Subcutaneous abdominal adipose tissue (tissue), 5 donors: Measurements from ENCODE around the gene PLEKHH2.
"Not testable (repeated sequence)": the region's sequence is repeated elsewhere in the genome, so short reads cannot be mapped to it uniquely, and the experiment has no call there.

Experiments used
- H3K27ac ChIP-seq: one replicate; pipeline ENCODE4 v1.7.0; 2013; ENCODE audit warnings: low read depth, mild to moderate bottlenecking, inconsistent platforms, low read length, moderate library complexity
- H3K27me3 ChIP-seq, 5 donors: one replicate each; pipeline ENCODE4 v1.7.0; 2013; ENCODE audit warnings: low read length in 5 of 5, inconsistent platforms in 1 of 5; ENCODE audit not compliant: control insufficient read depth in 5 of 5, insufficient read depth in 4 of 5
- H3K36me3 ChIP-seq, 5 donors: one replicate each; pipeline ENCODE4 v1.7.0; 2013; ENCODE audit warnings: low read length in 5 of 5; ENCODE audit not compliant: control insufficient read depth in 5 of 5, insufficient read depth in 5 of 5
- H3K4me1 ChIP-seq, 5 donors: one replicate each; pipeline ENCODE4 v1.7.0; 2013; ENCODE audit warnings: low read length in 5 of 5, mild to moderate bottlenecking in 3 of 5, moderate library complexity in 1 of 5; ENCODE audit not compliant: control insufficient read depth in 5 of 5, insufficient read depth in 5 of 5
- H3K4me3 ChIP-seq, 5 donors: one replicate each; pipeline ENCODE4 v1.7.0; 2013; ENCODE audit warnings: low read length in 5 of 5, low read depth in 1 of 5
- H3K9ac ChIP-seq, 5 donors: one replicate each; pipeline ENCODE4 v1.7.0; 2013; ENCODE audit warnings: low read length in 5 of 5, mild to moderate bottlenecking in 4 of 5, moderate library complexity in 3 of 5
- H3K9me3 ChIP-seq, 5 donors: one replicate each; pipeline ENCODE4 v1.7.0; 2013; ENCODE audit warnings: low read length in 5 of 5; ENCODE audit not compliant: control insufficient read depth in 5 of 5
- donor health status: healthy.
- donor health status: healthy.
- donor health status: healthy.
- donor health status: healthy.
- donor health status: healthy.

Gene PLEKHH2

GRCh38 chr2:43636153-43636552 is 907 bp upstream of the PLEKHH2 start:
- not testable (repeated sequence) for H3K27ac ChIP-seq, H3K9ac ChIP-seq, H3K36me3 ChIP-seq, H3K4me3 ChIP-seq, H3K9me3 ChIP-seq
- Histone ChIP-seq H3K4me1 (peaks cover 0 to 24% (median 18%) of the 10 kb centered on the region in 5 donors), H3K27me3 (peaks cover 0 to 22% (median 6%) of the 10 kb centered on the region in 5 donors)

- H3K27ac ChIP-seq = no peak overlapping the region
- H3K9ac ChIP-seq = peak overlapping the region in 2 of 5 donors; percentile 77 to 81
These were observed 439 bp upstream of the PLEKHH2 start for GRCh38 chr2:43636621-43637020.

GRCh38 chr2:43642363-43642762 is 5.3 kb downstream of the PLEKHH2 start:
- Histone ChIP-seq H3K4me3 (no peak overlapping the region), H3K9ac (no peak overlapping the region), H3K9me3 (peaks cover 0 to 8% (median 0%) of the 10 kb centered on the region in 5 donors), H3K4me1 (peaks cover 0 to 12% (median 8%) of the 10 kb centered on the region in 5 donors), H3K27me3 (no peaks in the 10 kb centered on the region), H3K36me3 (no peaks in the 10 kb centered on the region), H3K27ac (no peak overlapping the region)

More at GRCh38 chr2:43636621-43637020, 439 bp upstream of the PLEKHH2 start:
- H3K9me3 ChIP-seq = peaks cover 0 to 8% (median 0%) of the 10 kb centered on the region in 5 donors
- H3K36me3 ChIP-seq = no peaks in the 10 kb centered on the region
- H3K27me3 ChIP-seq = peaks cover 0 to 22% (median 6%) of the 10 kb centered on the region in 5 donors
- H3K4me3 ChIP-seq = peak overlapping the region; percentile 65 to 89 (median 77)
- H3K4me1 ChIP-seq = peaks cover 0 to 24% (median 18%) of the 10 kb centered on the region in 5 donors

DNA sequence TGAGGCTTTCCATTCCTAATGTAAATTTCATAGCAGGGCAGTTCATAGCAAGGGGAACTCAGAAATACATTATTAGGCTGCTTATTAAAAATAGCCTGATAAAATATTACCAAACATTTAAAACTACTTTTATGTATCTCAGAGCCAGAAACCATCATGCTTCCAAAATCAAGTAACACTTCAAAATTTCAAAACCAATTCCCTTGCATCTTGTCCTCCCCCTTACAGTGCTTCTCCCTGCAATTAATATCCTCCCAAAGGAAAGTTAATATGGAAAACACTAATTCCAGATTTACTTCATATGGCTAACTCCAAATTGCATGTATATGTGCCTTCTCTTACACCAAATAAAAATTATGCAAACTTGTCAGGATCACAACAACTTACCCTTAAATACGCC is 6.6 kb downstream of the PLEKHH2 start:
- no peak overlapping the region for H3K4me3 ChIP-seq
- peaks cover 0 to 8% (median 0%) of the 10 kb centered on the region in 5 donors for H3K9me3 ChIP-seq
- H3K27ac ChIP-seq = no peak overlapping the region
- H3K36me3 ChIP-seq = no peaks in the 10 kb centered on the region
- H3K9ac ChIP-seq = no peak overlapping the region
- no peaks in the 10 kb centered on the region for H3K27me3 ChIP-seq
- peaks cover 0 to 11% (median 0%) of the 10 kb centered on the region in 5 donors for H3K4me1 ChIP-seq

GRCh38 chr2:43648994-43649701 is 12.1 kb downstream of the PLEKHH2 start:
- no peak overlapping the region for H3K4me3 ChIP-seq
- H3K4me1 ChIP-seq = peaks cover 3 to 24% (median 11%) of the 10 kb centered on the region in 5 donors
- no peaks in the 10 kb centered on the region for H3K9me3 ChIP-seq
- H3K27me3 ChIP-seq = no peaks in the 10 kb centered on the region
- H3K36me3 ChIP-seq = no peaks in the 10 kb centered on the region
- peak overlapping the region; percentile 74 for H3K27ac ChIP-seq
- peak overlapping the region in 1 of 5 donors; percentile 17 for H3K9ac ChIP-seq

- H3K27me3 ChIP-seq = no peaks in the 10 kb centered on the region
- H3K9me3 ChIP-seq = peaks cover 0 to 2% (median 1%) of the 10 kb centered on the region in 5 donors
- peaks cover 3 to 13% (median 11%) of the 10 kb centered on the region in 5 donors for H3K4me1 ChIP-seq
- H3K4me3 ChIP-seq = no peak overlapping the region
- no peak overlapping the region for H3K27ac ChIP-seq
- H3K9ac ChIP-seq = no peak overlapping the region
- H3K36me3 ChIP-seq = no peaks in the 10 kb centered on the region
These were observed 16.4 kb downstream of the PLEKHH2 start for GRCh38 chr2:43653506-43653905.

- Histone ChIP-seq H3K9me3 (peaks cover 0 to 4% (median 3%) of the 10 kb centered on the region in 5 donors), H3K27ac (no peak overlapping the region), H3K36me3 (no peaks in the 10 kb centered on the region)
These were observed 20.2 kb downstream of the PLEKHH2 start for GRCh38 chr2:43657241-43657640.

GRCh38 chr2:43675646-43676321 is 38.7 kb downstream of the PLEKHH2 start:
- peak overlapping the region in 4 of 5 donors; percentile 46 to 78 (median 60) for H3K9ac ChIP-seq
- H3K4me3 ChIP-seq = peak overlapping the region; percentile 67 to 80 (median 71)
- H3K27me3 ChIP-seq = no peaks in the 10 kb centered on the region
- no peaks in the 10 kb centered on the region for H3K36me3 ChIP-seq
- H3K4me1 ChIP-seq = peaks cover 1 to 14% (median 9%) of the 10 kb centered on the region in 5 donors
- H3K9me3 ChIP-seq = no peaks in the 10 kb centered on the region
- peak overlapping the region; percentile 2 for H3K27ac ChIP-seq

More at GRCh38 chr2:43657241-43657640, 20.2 kb downstream of the PLEKHH2 start:
- H3K27me3 ChIP-seq = no peaks in the 10 kb centered on the region
- peaks cover 0 to 2% (median 1%) of the 10 kb centered on the region in 5 donors for H3K4me1 ChIP-seq
- no peak overlapping the region for H3K9ac ChIP-seq
- H3K4me3 ChIP-seq = no peak overlapping the region

DNA sequence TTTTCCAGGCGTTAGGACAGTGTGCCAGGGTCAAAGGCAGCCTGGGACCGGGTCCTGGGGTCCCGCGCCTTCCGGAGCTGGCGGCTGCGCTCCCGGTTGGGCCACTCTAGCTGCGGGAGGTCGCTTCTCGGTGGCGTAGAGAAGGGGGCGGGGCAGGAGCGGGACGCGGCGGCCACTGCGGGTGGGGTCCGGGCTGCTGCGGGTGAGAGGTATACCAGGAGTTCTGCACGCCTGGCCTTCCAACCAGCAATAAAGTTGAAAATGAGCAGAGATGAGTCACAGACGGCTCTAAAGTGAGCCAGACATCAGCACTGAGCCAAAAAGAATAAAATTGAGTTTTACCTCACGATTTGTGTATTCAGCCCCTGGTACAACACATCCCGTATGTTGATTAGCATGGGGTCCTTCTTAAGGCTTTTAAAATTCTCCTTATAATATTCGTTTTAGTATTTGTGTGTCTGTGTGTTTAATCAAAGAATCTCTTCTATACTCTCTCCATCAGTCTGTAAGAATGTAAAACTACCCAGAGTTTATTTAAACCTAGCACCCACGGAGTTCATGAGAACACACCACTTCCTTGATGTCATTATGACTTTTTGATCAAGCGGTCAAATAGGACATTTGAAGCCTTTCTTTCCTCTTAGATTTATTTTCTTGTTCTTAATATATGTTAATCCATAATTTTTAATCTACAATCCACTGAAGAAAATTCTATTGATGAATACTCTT is 39.4 kb downstream of the PLEKHH2 start, which contains the start of gene C1GALT1C1L:
TSS of gene C1GALT1C1L (minus strand) at position 108 of the 729 bp plus-strand sequence. CDS start at position 1, 107 bp downstream.
- Histone ChIP-seq H3K27ac (peak within 1 kb of the TSS; percentile 2), H3K9me3 (no peaks in the 10 kb centered on the region), H3K9ac (peak within 1 kb of the TSS in 4 of 5 donors; percentile 46 to 78 (median 60)), H3K36me3 (no peaks in the 10 kb centered on the region), H3K4me1 (peaks cover 1 to 14% (median 9%) of the 10 kb centered on the region in 5 donors), H3K4me3 (peak within 1 kb of the TSS; percentile 67 to 80 (median 71)), H3K27me3 (no peaks in the 10 kb centered on the region)
